Activated B cell treated with CpG ODN at 0.5 μM for 24 hours (primary cell): ENCODE measurements around the gene AMBRA1. TPM values are rescaled to one million over a fixed set of nuclear protein-coding genes. Genes with fewer than 3 reads are reported as not detected.
A peak's percentile ranks its signal among the peaks of the same experiment; 100 is the strongest.

Experiments
- ATAC-seq: fragments of 200-7000 bp; cut with Tn5 transposase; one replicate; pipeline ENCODE4 v1.10.0; 2021; ENCODE audit warnings: low read depth, mild to moderate bottlenecking, moderate library complexity
- CTCF ChIA-PET: fragments of 350-600 bp; sonication (Branson Sonifier 250); formaldehyde crosslinking; loops from one replicate; lab custom pipeline; 2021; ENCODE audit warnings: antibody characterized with exemption; lab: Charles Lee
- POLR2A ChIA-PET: fragments of 350-600 bp; sonication (Branson Sonifier 250); formaldehyde crosslinking; loops from one replicate; lab custom pipeline; 2021; ENCODE audit warnings: antibody characterized with exemption; lab: Charles Lee
- DNase-seq: peaks from one replicate; pipeline ENCODE4 v3.0.0; 2022
- H3K27ac Mint-ChIP-seq: one replicate; pipeline ENCODE4 v1.8.0; 2020; ENCODE audit warnings: mixed read lengths
- H3K27me3 Mint-ChIP-seq: one replicate; pipeline ENCODE4 v1.8.0; 2021; ENCODE audit warnings: mixed read lengths
- H3K36me3 Mint-ChIP-seq: one replicate; pipeline ENCODE4 v1.8.0; 2021; ENCODE audit warnings: low read depth, mixed read lengths
- H3K4me1 Mint-ChIP-seq: one replicate; pipeline ENCODE4 v1.8.0; 2021; ENCODE audit warnings: mixed read lengths
- H3K4me3 Mint-ChIP-seq: one replicate; pipeline ENCODE4 v1.8.0; 2020; ENCODE audit warnings: mild to moderate bottlenecking, mixed read lengths
- H3K9me3 Mint-ChIP-seq: one replicate; pipeline ENCODE4 v1.8.0; 2020; ENCODE audit warnings: mixed read lengths
- CTCF ChIP-seq: fragments of 200-600 bp; IDR thresholded peaks from one replicate; pipeline ENCODE4 v1.8.0; 2022; ENCODE audit warnings: antibody characterized with exemption, mild to moderate bottlenecking
- intact Hi-C: fragments of 100-400 bp; cut with micrococcal nuclease; formaldehyde crosslinking; loops from one replicate; pipeline ENCODE4 v1.15.1; 2024
- total RNA-seq: library from RNA; stranded (reverse); gene quantifications from 2 replicates; pipeline ENCODE4 v1.2.3, GENCODE V29; 2022

The AMBRA1 gene
- total RNA-seq, 1 donor from 2014 or later = 39.1 TPM

GRCh38 chr11:46378811-46379481, 214.9 kb downstream of the AMBRA1 start:
- TF ChIP-seq CTCF = no peak
- H3K36me3 Mint-ChIP-seq = peaks cover 33% of the 10 kb centered on the region
- peak overlapping the region; percentile 19 for H3K4me3 Mint-ChIP-seq
- DNase-seq = no peak
- ATAC-seq = no peak
- ChIA-PET POLR2A (no interaction called here), CTCF (interaction anchor here (1.2 kb wide), 1 partner anchor 11 kb away, joined by 3 read pairs; no protein-coding TSS in a partner anchor)
- intact Hi-C loops = no loop called here
- H3K4me1 Mint-ChIP-seq = peaks cover 8% of the 10 kb centered on the region
- H3K27ac Mint-ChIP-seq = no peak overlapping the region
- no peaks in the 10 kb centered on the region for H3K9me3 Mint-ChIP-seq
- peaks cover 10% of the 10 kb centered on the region for H3K27me3 Mint-ChIP-seq

GRCh38 chr11:46378296-46378695, 215.5 kb downstream of the AMBRA1 start:
- no peak for TF ChIP-seq CTCF
- no peaks in the 10 kb centered on the region for H3K9me3 Mint-ChIP-seq
- peaks cover 37% of the 10 kb centered on the region for H3K36me3 Mint-ChIP-seq
- ATAC-seq = no peak
- peaks cover 8% of the 10 kb centered on the region for H3K4me1 Mint-ChIP-seq
- POLR2A ChIA-PET = no interaction called here
- no peak overlapping the region for H3K4me3 Mint-ChIP-seq
- CTCF ChIA-PET = interaction anchor here (1.1 to 1.2 kb wide), 2 partner anchors 10 kb away, joined by 3 read pairs; no protein-coding TSS in a partner anchor
- no peak overlapping the region for H3K27ac Mint-ChIP-seq
- peaks cover 3% of the 10 kb centered on the region for H3K27me3 Mint-ChIP-seq
- intact Hi-C loops = no loop called here
- DNase-seq = no peak

- H3K4me1 Mint-ChIP-seq = peaks cover 8% of the 10 kb centered on the region
- intact Hi-C loops = no loop called here
- no peak overlapping the region for H3K27ac Mint-ChIP-seq
- no peaks in the 10 kb centered on the region for H3K9me3 Mint-ChIP-seq
- ChIA-PET POLR2A (no interaction called here), CTCF (interaction anchor here (1.1 to 1.2 kb wide), 2 partner anchors 9 to 10 kb away, joined by 3 read pairs; no protein-coding TSS in a partner anchor)
- H3K4me3 Mint-ChIP-seq = no peak overlapping the region
- peaks cover 2% of the 10 kb centered on the region for H3K27me3 Mint-ChIP-seq
- H3K36me3 Mint-ChIP-seq = peaks cover 37% of the 10 kb centered on the region
- DNase-seq = no peak
- no peak for ATAC-seq
- no peak for TF ChIP-seq CTCF
Measured at GRCh38 chr11:46377831-46378230, 216.0 kb downstream of the AMBRA1 start.

- ATAC-seq = no peak
- Mint-ChIP-seq H3K27me3 (peaks cover 2% of the 10 kb centered on the region), H3K4me3 (no peak overlapping the region), H3K4me1 (peaks cover 8% of the 10 kb centered on the region), H3K9me3 (no peaks in the 10 kb centered on the region), H3K36me3 (peaks cover 42% of the 10 kb centered on the region), H3K27ac (no peak overlapping the region)
- no peak for TF ChIP-seq CTCF
- POLR2A ChIA-PET = no interaction called here
- intact Hi-C loops = no loop called here
- CTCF ChIA-PET = interaction anchor here (1.1 kb wide), 1 partner anchor 9 kb away, joined by 3 read pairs; no protein-coding TSS in a partner anchor
- no peak for DNase-seq
Measured at GRCh38 chr11:46377290-46377689, 216.5 kb downstream of the AMBRA1 start.

GRCh38 chr11:46376258-46377050, 217.4 kb downstream of the AMBRA1 start:
- Mint-ChIP-seq H3K9me3 (no peaks in the 10 kb centered on the region), H3K4me3 (no peak overlapping the region), H3K27me3 (no peaks in the 10 kb centered on the region), H3K27ac (no peak overlapping the region), H3K36me3 (peaks cover 48% of the 10 kb centered on the region), H3K4me1 (peaks cover 4% of the 10 kb centered on the region)
- intact Hi-C loops = no loop called here
- DNase-seq = no peak
- CTCF ChIA-PET = no interaction called here
- ATAC-seq = no peak
- TF ChIP-seq CTCF = no peak
- POLR2A ChIA-PET = no interaction called here
